K562 (cell line): ENCODE results near the gene CPSF4. TPM values are rescaled to one million over a fixed set of nuclear protein-coding genes. Genes with fewer than 3 reads are reported as not detected.

ENCODE experiments used
- ATAC-seq: fragments of 200-7000 bp; cut with Tn5 transposase; 3 replicates; pipeline ENCODE4 v1.9.1; 2020; ENCODE audit warnings: moderate library complexity
- BruUV-seq: library from RNA; stranded (reverse); fragments of 400-500 nt; replicated peaks from 2 replicates; lab custom pipeline; 2021; lab: Mats Ljungman, UMichigan
- CTCF ChIA-PET: fragments of 300-600 bp; formaldehyde crosslinking; extraction: SDS; loops from one replicate; lab custom pipeline; 2021; ENCODE audit warnings: low intra/inter-chr PET ratio; lab: Yijun Ruan, JAX
- POLR2A ChIA-PET: fragments of 300-600, 350-650 bp; sonication (Branson Sonifier 250); formaldehyde crosslinking; extraction: SDS; loops from one replicate; lab custom pipeline; 2021; ENCODE audit warnings: antibody characterized with exemption, inconsistent platforms; lab: Yijun Ruan, JAX
- DNase-seq, 4 experiments: peaks; one replicate each; pipeline versions ENCODE4 v3.0.0 to v3.0.0-alpha.2; 2011 to 2018; ENCODE audit warnings: low spot score in 3 of 4, mixed read lengths in 3 of 4; ENCODE audit errors: extremely low read depth in 1 of 4
- FAIRE-seq: peaks from 2 replicates; lab custom pipeline; 2011; peaks lifted over from hg19 to GRCh38; lab: Jason Lieb, UNC
- H2AFZ ChIP-seq: 2 replicates; pipeline ENCODE4 v1.6.0; 2011; ENCODE audit warnings: low read depth, low read length, control low read depth, inconsistent platforms
- H3K27ac ChIP-seq: fragments of 200-600 bp; 3 replicates; pipeline ENCODE4 v1.8.0; 2011; ENCODE audit warnings: low read depth, mild to moderate bottlenecking, control low read depth, inconsistent platforms, low read length, moderate library complexity, mixed read lengths; ENCODE audit errors: extremely low read depth
- H3K27me3 ChIP-seq, 2 experiments: fragments of 300-600 bp in 1 of 2; 2 replicates in 1 of 2; 3 replicates in 1 of 2; pipeline versions ENCODE4 v1.6.0 to v1.8.0; 2011; ENCODE audit warnings: inconsistent platforms in 2 of 2, low read length in 2 of 2, mild to moderate bottlenecking in 1 of 2, mixed read lengths in 1 of 2, moderate library complexity in 1 of 2; ENCODE audit not compliant: control insufficient read depth in 2 of 2, insufficient read depth in 2 of 2
- H3K36me3 ChIP-seq: fragments of 300-600 bp; 3 replicates; pipeline ENCODE4 v1.8.0; 2011; ENCODE audit warnings: mild to moderate bottlenecking, low read length, inconsistent platforms; ENCODE audit not compliant: control insufficient read depth, insufficient read depth
- H3K4me1 ChIP-seq, 2 experiments: fragments of 200-600 bp in 1 of 2; replicated peaks in 1 of 2; 2 replicates in 1 of 2; 3 replicates in 1 of 2; pipeline versions ENCODE4 v1.5.1 to v1.8.0; 2011; ENCODE audit warnings: inconsistent platforms in 2 of 2, low read length in 2 of 2, mild to moderate bottlenecking in 1 of 2, mixed read lengths in 1 of 2, moderate library complexity in 1 of 2; ENCODE audit not compliant: control insufficient read depth in 2 of 2, insufficient read depth in 2 of 2
- H3K4me2 ChIP-seq: 2 replicates; pipeline ENCODE4 v1.6.1; 2011; ENCODE audit warnings: low read length, control low read depth, inconsistent platforms, mixed read lengths; ENCODE audit not compliant: insufficient read depth
- H3K4me3 ChIP-seq: fragments of 200-600 bp; sonication (generic), shearing (Covaris generic); 2 replicates; pipeline ENCODE4 v1.5.1; 2016; ENCODE audit warnings: control low read depth, inconsistent platforms
- H3K79me2 ChIP-seq: fragments of 200-600 bp; 3 replicates; pipeline ENCODE4 v1.8.0; 2011; ENCODE audit warnings: low read length, inconsistent platforms; ENCODE audit not compliant: control insufficient read depth, insufficient read depth
- H3K9ac ChIP-seq, 2 experiments: 2 replicates each; pipeline versions ENCODE4 v1.6.0 to v1.6.1; 2011; ENCODE audit warnings: low read depth in 2 of 2, low read length in 2 of 2, control low read depth in 1 of 2, inconsistent platforms in 1 of 2, mild to moderate bottlenecking in 1 of 2, mixed read lengths in 1 of 2; ENCODE audit not compliant: insufficient read depth in 1 of 2
- H3K9me1 ChIP-seq: one replicate; pipeline ENCODE4 v1.6.0; 2011; ENCODE audit warnings: inconsistent platforms, mild to moderate bottlenecking, low read length, moderate library complexity; ENCODE audit not compliant: control insufficient read depth, insufficient read depth
- H3K9me3 ChIP-seq: replicated peaks from 2 replicates; pipeline ENCODE4 v1.5.1; 2011; ENCODE audit warnings: low read depth, low read length, inconsistent platforms; ENCODE audit not compliant: control insufficient read depth, insufficient read depth
- H4K20me1 ChIP-seq: replicated peaks from 2 replicates; pipeline ENCODE4 v1.6.1; 2011; ENCODE audit warnings: low read length, inconsistent platforms, mixed read lengths; ENCODE audit not compliant: control insufficient read depth, insufficient read depth
- ATF1 ChIP-seq, 2 experiments: fragments of 450-650 bp in 1 of 2; IDR thresholded peaks; 2 replicates each; pipeline ENCODE4 v1.6.1; 2016; ENCODE audit warnings: missing compliant biosample characterization in 1 of 2, missing genetic modification characterization in 1 of 2
- BRD4 ChIP-seq: fragments of 200-600 bp; sonication (generic); IDR thresholded peaks from 2 replicates; pipeline ENCODE4 v1.6.1; 2017; ENCODE audit warnings: inconsistent platforms
- CBX2 ChIP-seq: fragments of 200-600 bp; sonication (generic); IDR thresholded peaks from one replicate; pipeline ENCODE4 v1.6.1; 2012; ENCODE audit warnings: mild to moderate bottlenecking, low read length, inconsistent platforms; ENCODE audit not compliant: insufficient read depth, poor library complexity, severe bottlenecking
- CREB1 ChIP-seq, 2 experiments: sonication (generic) in 1 of 2; formaldehyde crosslinking in 1 of 2; IDR thresholded peaks; 2 replicates each; pipeline versions ENCODE4 v1.6.1 to v1.8.0; 2012 to 2022; ENCODE audit warnings: inconsistent platforms in 1 of 2, mild to moderate bottlenecking in 1 of 2, missing genetic modification reagents in 1 of 2, moderate library complexity in 1 of 2
- CREB3L1 ChIP-seq: fragments of 450-650 bp; IDR thresholded peaks from 2 replicates; pipeline ENCODE4 v1.6.1; 2014; ENCODE audit warnings: low read depth, mild to moderate bottlenecking, moderate library complexity, borderline replicate concordance
- HDAC1 ChIP-seq, 2 experiments: fragments of 450-650 bp; IDR thresholded peaks; 2 replicates each; pipeline ENCODE4 v1.6.1; 2016 to 2017; ENCODE audit warnings: inconsistent platforms in 1 of 2, mild to moderate bottlenecking in 1 of 2, moderate library complexity in 1 of 2
- MEF2D ChIP-seq: conservative IDR thresholded peaks from 2 replicates; pipeline ENCODE4 v1.6.1; 2016; ENCODE audit warnings: low read depth, missing genetic modification characterization, missing compliant biosample characterization
- OTX1 ChIP-seq: fragments of 450-650 bp; formaldehyde crosslinking; IDR thresholded peaks from 2 replicates; pipeline ENCODE4 v1.4.0; 2022; ENCODE audit warnings: mild to moderate bottlenecking
- PCBP1 ChIP-seq: fragments of 200-400 bp; formaldehyde crosslinking; IDR thresholded peaks from 2 replicates; pipeline ENCODE4 v1.6.1; 2018; ENCODE audit warnings: mild to moderate bottlenecking, low read depth, low read length; ENCODE audit not compliant: poor library complexity, severe bottlenecking
- PHF20 ChIP-seq: fragments of 450-650 bp; IDR thresholded peaks from 2 replicates; pipeline ENCODE4 v1.6.1; 2018; ENCODE audit not compliant: partially characterized antibody
- SIX5 ChIP-seq, 2 experiments: IDR thresholded peaks; 2 replicates each; pipeline ENCODE4 v1.6.1; 2011; ENCODE audit warnings: low read length in 2 of 2, borderline replicate concordance in 1 of 2, low read depth in 1 of 2, mild to moderate bottlenecking in 1 of 2, moderate library complexity in 1 of 2; ENCODE audit not compliant: insufficient read depth in 1 of 2
- SMARCA5 ChIP-seq: fragments of 450-650 bp; IDR thresholded peaks from 2 replicates; pipeline ENCODE4 v1.6.1; 2016
- TCFL5 ChIP-seq: fragments of 250-450 bp; sonication (Bioruptor Pico); conservative IDR thresholded peaks from 2 replicates; pipeline ENCODE4 v1.6.1; 2021; ENCODE audit warnings: mild to moderate bottlenecking, moderate library complexity, matching md5 sums
- YBX1 ChIP-seq: fragments of 450-650 bp; IDR thresholded peaks from 2 replicates; pipeline ENCODE4 v1.7.1; 2016; ENCODE audit warnings: mild to moderate bottlenecking
- ZBTB33 ChIP-seq: sonication (generic); formaldehyde crosslinking; IDR thresholded peaks from 2 replicates; pipeline ENCODE4 v1.8.1; 2023; ENCODE audit warnings: mild to moderate bottlenecking, missing genetic modification reagents
- WGBS: fragments of 100-300 bp; shearing (Covaris generic); methylation state at CpG from one replicate; pipeline ENCODE4 v1.1.6; 2016; ENCODE audit warnings: low coverage, mixed read lengths; ENCODE audit not compliant: insufficient coverage; ENCODE audit errors: missing lambda C conversion rate; 5-methylcytosine and 5-hydroxymethylcytosine counted together
- in situ Hi-C: fragments of 300-500 bp; cut with MboI; formaldehyde crosslinking; loops from 4 replicates; pipeline ENCODE4 v1.15.0; 2018; ENCODE audit warnings: inconsistent platforms, mixed read lengths
- intact Hi-C: fragments of 100-400 bp; cut with micrococcal nuclease; formaldehyde crosslinking; loops from 2 replicates; pipeline ENCODE4 v1.14.2; 2022
- polyA plus RNA-seq, 8 experiments: library from polyadenylated mRNA; depleted of rRNA in 4 of 8; stranded (reverse) in 5 of 8; unstranded in 3 of 8; fragments of >200 nt; fragmentation: Nextera tagmentation in 2 of 8; fragmentation: Illumina TruSeq in 1 of 8; extraction: Ambion mirVana in 2 of 8; extraction: Trizol in 1 of 8; gene quantifications; 2 replicates each; pipeline versions ENCODE4 v1.2.1 to v1.2.3, GENCODE V29; 2011 to 2014; ENCODE audit warnings: inconsistent platforms in 1 of 8, missing spikeins in 1 of 8
- total RNA-seq, 7 experiments: library from RNA; depleted of rRNA in 6 of 7; stranded (reverse); fragments of >200 nt in 6 of 7; fragmentation: Illumina TruSeq in 2 of 7; extraction: Trizol in 2 of 7; gene quantifications; 2 replicates each; pipeline versions ENCODE4 v1.2.1 to v1.2.3, GENCODE V29; 2011 to 2021; ENCODE audit warnings: low replicate concordance in 1 of 7
- TF ChIP-seq, protein P1 (sequence below): fragments of 250-450 bp; sonication (Bioruptor Pico); IDR thresholded peaks from 2 replicates; pipeline ENCODE4 v1.5.0; 2021; ENCODE audit warnings: mild to moderate bottlenecking, moderate library complexity

Gene CPSF4
- total and polyA plus RNA-seq, 9 of the 15 experiments (the other 6 are each of a cell fraction or from before 2014, with no cell fraction given): 16.9 to 118 (median 71.7) TPM

DNA sequence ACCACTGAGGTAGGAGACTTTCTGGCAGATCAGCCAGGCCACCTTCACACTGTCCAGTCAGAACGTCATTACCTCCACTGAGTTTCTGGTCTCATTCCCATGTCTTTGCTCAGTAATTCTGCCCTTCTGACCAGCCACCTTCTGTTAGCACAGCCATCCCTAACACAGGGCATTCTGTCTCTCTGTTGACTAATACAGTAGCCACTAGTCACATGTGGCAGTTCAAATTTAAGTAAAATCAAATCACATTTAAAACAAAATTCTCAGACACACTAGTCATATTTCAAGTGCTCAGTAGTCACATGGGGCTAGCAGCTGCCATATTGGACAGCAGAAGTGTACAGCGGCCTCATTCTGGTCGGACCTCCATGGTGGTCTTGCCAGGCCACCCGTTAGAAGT is 7.4 kb downstream of the CPSF4 start:
- DNase-seq (no peak), FAIRE-seq (no peak), ATAC-seq (no peak)
- BruUV-seq: no TSS peak
- Histone ChIP-seq H3K9me1 (no peaks in the 10 kb centered on the region), H3K27me3 (no peaks in the 10 kb centered on the region), H3K4me1 (peaks cover 6 to 9% of the 10 kb centered on the region in 2 experiments; a peak in 4 of 5 replicates), H3K4me2 (no peak overlapping the region), H3K79me2 (peaks cover 22% of the 10 kb centered on the region), H4K20me1 (no peaks in the 10 kb centered on the region; the same call in 1 of the 2 replicates), H3K36me3 (peaks cover 92% of the 10 kb centered on the region), H3K9me3 (0 out of 2 replicates have a peak, but pooled peaks cover 2% of the 10 kb centered on the region), H3K9ac (no peak overlapping the region), H3K27ac (no peak overlapping the region), H3K4me3 (no peak overlapping the region), H2AFZ (no peak overlapping the region)
- 80% methylated on average over 4 of the region's 4 CpGs for WGBS
- intact Hi-C loops: no loop called here
- CTCF ChIA-PET: no interaction called here
- in situ Hi-C loops: no loop called here
- POLR2A ChIA-PET: interaction anchor here (0.7 to 1.1 kb wide), 2 partner anchors 34 to 37 kb away, joined by 3 read pairs; partner anchors contain the start of gene BUD31
- TF ChIP-seq YBX1 (no peak), OTX1 (CRISPR knock-in tag) (no peak), TCFL5 (CRISPR knock-in tag) (no peak), CBX2 (no peak), ZBTB33 (CRISPR knock-in tag) (no peak), PCBP1 (no peak), CREB1 (IDR thresholded peaks at IDR 0.05) (no peak), CREB1 (CRISPR knock-in tag; IDR thresholded peaks at IDR 0.05) (no peak), SMARCA5 (no peak), BRD4 (no peak), MEF2D (no peak), PHF20 (no peak), SIX5 (IDR thresholded peaks at IDR 0.05; ENCODE audit: borderline replicate concordance in 1 of 2, insufficient read depth in 1 of 2, low read depth in 1 of 2, low read length in 2 of 2) (no peak), CREB3L1 (no peak), HDAC1 (IDR thresholded peaks at IDR 0.05) (no peak), ATF1 (CRISPR knock-in tag; IDR thresholded peaks at IDR 0.05) (no peak), ATF1 (tag; IDR thresholded peaks at IDR 0.05) (no peak)
- TF ChIP-seq, protein P1, sequence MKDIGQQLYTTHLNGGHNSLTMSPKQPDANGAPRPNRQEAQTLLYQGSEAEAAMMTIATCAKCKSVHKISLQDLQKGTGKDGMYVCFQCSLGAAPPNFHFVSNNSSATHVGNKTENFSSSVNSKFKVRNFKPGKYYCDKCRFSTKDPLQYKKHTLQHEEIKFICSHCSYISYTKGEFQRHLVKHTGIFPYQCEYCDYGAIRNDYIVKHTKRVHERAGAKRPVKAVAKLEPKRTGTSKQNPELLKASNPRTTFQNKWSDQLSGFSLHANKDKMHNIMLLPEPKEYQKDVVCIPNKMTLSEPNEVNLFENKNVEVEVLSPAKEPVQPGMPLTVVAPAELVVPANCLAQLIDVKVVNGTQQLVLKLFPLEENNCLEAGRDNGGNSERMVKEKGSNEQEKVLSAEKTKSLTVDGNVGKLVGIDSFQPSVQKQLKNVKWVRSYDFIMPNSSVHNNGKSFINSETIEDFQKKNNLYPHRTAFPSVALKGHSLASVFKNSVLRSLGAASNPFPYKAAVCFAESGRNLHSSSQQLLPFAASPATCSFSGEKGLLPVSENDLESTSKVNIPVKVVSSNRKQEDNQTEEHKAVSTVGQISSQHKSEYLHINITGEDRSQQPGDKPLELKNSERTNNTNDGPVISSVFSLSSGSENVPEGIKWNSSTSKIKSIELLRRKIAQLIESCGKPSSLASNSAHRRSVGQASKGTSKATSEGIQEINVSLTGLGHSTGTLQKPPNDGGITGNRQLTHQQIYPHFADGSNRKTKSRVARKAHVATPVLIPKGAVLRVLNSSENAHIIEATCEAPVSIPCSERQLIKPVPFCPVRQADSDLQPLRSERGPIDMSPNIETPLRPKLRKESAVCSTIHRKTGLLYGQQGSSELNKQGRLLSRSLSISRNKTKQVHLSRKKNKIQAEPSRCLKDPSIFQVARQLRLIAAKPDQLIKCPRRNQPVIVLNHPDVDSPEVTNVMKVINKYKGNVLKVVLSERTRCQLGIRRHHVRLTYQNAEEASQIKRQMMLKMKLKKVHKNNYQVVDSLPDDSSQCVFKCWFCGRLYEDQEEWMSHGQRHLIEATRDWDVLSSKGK (CRISPR knock-in tag): no peak
